NCI-H1694 (cell line): ENCODE results near the gene NAGA.
"Not testable (repeated sequence)": the region's sequence is repeated elsewhere in the genome, so short reads cannot be mapped to it uniquely, and the experiment has no call there.

Experiments
- DNase-seq: peaks from one replicate; lab custom pipeline; 2025; lab: John Stamatoyannopoulos, UW

Gene NAGA

DNA sequence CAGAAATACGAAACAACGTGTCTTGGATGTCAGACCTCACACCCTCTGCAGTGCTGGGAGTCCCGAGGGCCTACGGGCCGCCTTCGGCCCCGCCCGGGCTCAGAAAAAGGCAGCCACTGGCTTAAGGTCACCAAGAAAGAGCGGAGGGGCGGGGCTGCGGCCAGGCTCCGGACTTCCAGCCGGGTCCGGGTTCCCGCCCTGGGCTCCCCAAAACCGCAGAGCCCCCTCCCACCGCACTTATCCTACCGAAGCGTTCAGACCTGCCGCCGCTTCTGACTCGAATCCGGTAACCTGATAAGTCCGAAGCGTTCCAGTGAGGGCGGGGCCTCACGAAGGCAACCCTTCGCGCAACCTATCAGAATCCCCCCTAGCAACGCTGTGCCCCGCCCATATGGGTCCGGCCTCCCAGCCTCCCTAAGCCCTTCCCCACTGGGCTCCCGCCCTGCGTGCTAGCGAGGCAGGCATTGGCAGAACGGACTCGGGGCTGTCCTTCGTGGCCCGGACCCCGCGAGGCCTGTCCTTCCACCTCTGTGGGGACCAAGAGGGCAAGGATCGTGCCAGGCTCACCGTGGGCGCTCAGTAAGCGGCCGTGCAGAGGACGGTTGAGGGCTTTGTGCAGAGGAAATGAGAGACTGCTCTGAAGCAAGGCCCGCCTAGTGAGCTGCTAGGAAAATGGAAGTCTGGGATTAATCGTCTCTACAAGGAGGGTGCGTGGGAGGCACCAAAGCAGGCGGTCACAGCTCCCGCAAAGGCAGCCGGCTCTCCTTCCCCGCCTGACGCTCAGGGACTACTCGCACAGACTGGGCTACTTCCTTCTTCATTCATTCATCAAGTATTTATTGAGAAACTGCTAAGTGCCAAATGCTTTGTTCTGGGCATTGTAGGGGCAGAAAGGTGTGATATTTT, at the start of gene NAGA:
Gene NAGA, minus strand, starts transcription at position 296 of the 906 bp plus-strand sequence. CDS start 515 bp downstream, outside the sequence.
- DNase-seq: peak; percentile 97

DNA sequence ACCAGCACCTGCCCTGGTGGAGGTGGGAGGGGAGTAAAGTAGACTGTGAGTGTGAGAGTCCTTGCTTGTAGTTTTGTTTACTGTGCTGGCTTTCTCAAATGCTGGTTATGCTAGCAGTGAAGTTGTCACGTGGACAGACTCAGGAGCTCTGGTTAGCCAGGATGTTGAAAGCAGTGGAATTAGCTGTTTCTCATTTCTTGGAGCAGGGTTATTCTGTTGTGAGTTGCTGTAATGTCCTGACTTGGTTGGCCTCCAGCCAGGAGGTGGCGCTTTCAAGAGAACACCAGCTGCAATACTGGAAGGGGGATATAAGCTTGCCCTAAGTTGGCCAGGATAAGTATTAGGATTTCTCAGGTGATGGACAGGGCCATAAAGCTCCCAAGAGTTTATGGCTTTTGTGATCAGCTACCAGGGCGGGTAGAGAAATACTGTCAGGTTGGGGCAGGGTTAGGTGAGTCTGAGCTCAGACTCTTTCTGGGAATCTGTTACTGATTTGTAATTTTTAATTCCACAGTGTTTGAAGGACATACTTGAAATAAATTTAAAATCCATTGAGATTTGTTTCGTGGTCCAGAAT, 46.3 kb upstream of the NAGA start:
- DNase-seq: no peak

GRCh38 chr22:42115420-42115830, 44.8 kb upstream of the NAGA start:
- not testable (repeated sequence) for DNase-seq

GRCh38 chr22:42114721-42115120, 44.1 kb upstream of the NAGA start:
- DNase-seq: no peak

DNA sequence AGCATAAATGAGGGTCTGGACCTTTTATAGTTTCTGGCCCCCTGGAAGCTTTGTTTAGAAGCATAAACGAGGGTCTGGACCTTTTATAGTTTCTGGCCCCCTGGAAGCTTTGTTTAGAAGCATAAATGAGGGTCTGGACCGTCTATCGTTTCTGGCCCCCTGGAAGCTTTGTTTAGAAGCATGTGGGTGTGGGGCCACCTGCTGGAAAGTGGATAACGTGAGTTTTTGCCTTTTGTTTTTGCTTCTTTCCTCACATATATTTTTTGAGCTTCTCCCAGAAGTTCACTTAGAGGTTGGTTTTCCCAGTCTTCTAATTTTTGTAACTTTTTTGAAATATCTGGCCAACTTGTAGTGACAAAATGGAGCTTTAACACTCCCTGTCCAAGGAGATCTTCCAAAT, 42.2 kb upstream of the NAGA start:
- peak; percentile 28 for DNase-seq

- no peak for DNase-seq
Observed at GRCh38 chr22:42111798-42112197, 41.2 kb upstream of the NAGA start.

DNA sequence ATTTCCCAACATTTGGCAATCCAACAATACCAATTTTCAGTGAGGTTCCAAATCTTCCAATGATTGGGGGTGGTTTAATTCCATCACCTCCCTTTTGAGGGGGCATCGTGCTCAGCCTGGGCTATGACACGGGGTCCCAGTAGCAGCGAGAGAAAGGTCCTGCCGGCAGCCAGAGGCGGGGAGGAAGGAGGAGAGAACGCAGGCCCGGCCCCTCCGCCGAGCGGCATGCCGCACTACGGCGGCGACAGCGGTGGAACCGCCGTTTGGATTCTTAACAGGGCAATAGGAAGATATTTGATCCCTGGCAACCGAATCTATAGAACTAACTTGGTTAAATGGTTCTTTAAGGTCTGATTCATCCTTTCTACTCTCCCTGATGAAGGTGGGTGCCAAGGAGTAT, 38.2 kb upstream of the NAGA start:
- DNase-seq: no peak

DNA sequence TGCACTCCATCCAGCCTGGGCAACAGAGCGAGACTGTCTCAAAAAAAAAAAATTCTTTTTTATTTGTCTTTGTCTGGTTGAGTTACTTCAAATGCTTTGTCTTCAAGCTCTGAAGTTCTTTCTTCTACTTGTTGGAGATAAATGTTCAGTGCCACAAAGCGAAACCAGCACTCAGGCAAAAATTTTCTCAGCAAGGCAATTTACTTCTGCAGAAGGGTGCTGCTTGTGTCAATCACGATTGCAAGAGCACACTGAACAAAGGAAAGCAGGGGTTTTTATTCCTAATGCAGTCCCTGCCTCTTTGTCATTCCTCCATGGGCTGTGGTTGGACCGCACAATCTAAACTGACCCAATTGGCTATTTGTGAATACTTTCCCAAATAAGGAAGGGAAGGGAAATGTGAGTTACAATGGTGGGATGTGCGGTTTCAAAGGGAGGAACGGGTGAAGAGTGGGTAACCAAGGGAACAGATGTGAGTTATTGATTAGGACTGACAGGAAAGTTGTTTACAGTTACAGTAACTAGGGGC, 33.8 kb upstream of the NAGA start:
- DNase-seq: not testable (repeated sequence)

- no peak for DNase-seq
Observed at GRCh38 chr22:42101199-42101598, 30.6 kb upstream of the NAGA start.

GRCh38 chr22:42091455-42091782, 20.8 kb upstream of the NAGA start:
- no peak for DNase-seq

DNA sequence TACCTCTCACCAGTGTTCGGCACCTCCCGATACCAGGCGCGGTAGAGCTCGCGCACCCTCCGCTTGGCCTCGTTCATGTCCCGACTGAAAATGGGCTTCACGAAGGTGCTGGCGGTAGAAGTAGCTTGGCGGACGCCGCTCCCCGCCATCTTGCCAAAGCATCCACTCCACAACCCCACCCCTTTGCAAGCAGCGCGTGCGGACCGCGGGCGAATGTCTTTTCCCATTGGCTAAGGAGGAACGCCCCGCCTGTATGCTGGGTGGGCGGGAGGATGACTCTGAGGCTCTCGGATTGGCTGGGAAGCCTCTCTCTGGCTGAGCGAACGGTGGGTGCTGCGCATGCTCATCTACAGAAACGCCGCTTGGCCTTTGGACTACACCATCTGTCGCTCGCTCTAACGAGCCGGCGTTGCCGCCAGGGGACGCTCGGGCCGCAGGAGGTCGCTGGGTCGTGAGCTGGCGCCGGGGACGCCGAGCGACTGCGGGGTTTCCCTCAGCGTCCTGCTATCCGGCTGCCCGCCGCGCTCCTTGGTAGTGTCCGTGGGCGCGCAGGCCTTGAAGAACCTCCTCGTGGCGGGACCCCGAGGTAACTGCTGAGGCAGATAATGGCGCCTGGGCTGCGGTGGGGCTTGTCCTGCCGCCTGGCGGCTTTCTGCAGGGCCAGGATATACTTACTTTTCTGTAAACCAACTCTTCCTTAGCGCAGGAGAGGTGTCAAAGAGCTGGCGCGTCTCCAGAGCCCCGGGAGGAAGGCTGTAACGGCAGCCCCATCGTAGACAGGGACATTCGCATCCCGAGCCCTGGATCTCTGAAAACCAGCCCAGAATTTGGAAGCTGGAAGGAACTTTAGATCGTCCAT, 20.2 kb upstream of the NAGA start, which contains the start of gene NDUFA6:
Gene NDUFA6, minus strand, starts transcription at position 177 of the 859 bp plus-strand sequence. Its CDS starts 28 bp downstream, at position 149.
- DNase-seq: peak; percentile 98

DNA sequence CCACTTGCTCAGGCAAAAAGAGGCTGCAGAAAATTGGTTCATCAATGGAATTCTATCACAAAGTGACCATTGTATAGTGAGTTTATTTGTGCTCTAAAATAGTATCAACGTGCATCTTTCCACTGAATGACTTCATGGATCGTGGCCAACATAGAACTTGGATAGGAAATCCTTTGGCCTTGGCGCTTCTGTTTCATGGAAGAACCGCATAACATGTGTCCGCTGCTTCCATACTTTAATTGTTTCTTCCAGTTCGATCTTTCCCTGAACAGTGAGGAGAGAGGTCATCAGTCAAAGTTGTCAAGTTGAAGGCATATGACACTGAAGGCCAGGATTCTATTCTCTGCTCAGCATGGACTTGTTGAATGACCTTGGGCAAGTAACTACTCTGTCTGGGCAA, 15.4 kb upstream of the NAGA start:
- no peak for DNase-seq

DNA sequence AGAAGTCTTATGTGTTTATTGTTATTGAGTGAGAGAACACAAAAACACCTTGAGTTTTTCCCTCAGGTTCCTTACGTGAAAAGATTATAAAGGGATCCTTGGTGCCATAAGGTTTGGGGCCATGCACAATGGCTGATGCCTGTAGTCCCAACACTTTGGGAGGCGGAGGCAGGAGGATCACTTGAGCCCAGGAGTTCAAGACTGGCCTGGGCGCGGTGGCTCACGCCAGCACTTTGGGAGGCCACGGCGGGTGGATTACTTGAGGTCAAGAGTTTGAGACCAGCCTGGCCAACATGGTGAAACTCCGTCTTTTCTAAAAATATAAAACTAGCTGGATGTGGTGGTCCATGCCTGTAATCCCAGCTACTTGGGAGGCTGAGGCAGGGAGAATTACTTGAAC, 14.3 kb upstream of the NAGA start:
- DNase-seq: no peak

GRCh38 chr22:42083119-42083518, 12.5 kb upstream of the NAGA start:
- no peak for DNase-seq

GRCh38 chr22:42080287-42080686, 9.7 kb upstream of the NAGA start:
- DNase-seq: peak; percentile 32

DNA sequence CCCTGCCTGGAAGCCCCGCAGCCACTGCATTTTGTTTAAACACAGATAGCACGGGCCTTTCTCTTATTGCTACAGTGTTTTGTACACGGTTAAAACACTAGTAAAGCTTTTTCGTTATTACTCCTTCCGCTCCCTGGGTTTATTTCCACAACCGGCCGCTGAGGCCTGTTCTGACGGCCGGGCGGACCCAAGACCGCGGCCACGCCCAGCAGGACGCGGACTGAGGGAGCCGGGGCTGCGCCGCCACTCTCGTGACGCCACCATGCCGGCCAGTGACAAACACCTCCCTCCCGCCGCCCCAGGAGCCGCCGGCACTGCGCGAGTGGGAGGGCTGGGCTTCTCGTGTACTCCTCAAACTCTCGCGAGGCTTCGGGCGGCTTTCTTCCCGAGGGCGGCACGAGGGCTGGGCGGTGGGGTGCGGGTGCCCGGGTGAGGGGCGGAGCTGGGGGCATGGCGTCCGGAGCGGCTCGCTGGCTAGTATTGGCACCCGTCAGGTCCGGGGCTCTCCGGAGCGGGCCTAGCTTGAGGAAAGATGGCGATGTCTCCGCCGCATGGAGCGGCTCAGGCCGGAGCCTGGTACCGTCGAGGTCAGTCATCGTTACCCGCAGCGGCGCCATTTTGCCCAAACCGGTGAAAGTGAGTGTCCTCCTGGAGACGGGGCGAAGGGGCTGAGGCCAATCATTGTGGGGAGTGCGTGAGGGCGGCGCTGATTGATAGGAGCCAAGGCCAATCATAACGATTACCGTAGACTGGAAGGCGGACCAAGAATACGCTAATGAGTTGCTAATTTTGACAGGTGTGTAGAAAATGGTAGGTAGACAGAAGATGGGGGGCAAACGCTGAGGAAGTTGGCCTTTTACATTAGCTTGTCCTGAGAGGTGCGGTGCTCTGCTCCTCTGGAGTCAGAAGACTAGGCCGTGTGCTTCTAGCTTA, 9.0 kb upstream of the NAGA start, which contains the start of gene SMDT1:
Gene SMDT1, plus strand, starts transcription at position 382 of the 933 bp plus-strand sequence. Its CDS starts 69 bp downstream, at position 451.
- DNase-seq: peak; percentile 99

GRCh38 chr22:42078469-42079318, 8.1 kb upstream of the NAGA start:
- no peak for DNase-seq

GRCh38 chr22:42077486-42078125, 7.0 kb upstream of the NAGA start:
- no peak for DNase-seq

GRCh38 chr22:42076764-42077485, 6.3 kb upstream of the NAGA start:
- no peak for DNase-seq
